Stomach smooth muscle (tissue), 2 donors: ENCODE measurements around the gene RIMBP2.

Experiments used
- H3K27ac ChIP-seq: one replicate; pipeline ENCODE4 v1.7.0; 2013; ENCODE audit warnings: mild to moderate bottlenecking, low read length, inconsistent platforms
- H3K27me3 ChIP-seq, 2 donors: one replicate each; pipeline ENCODE4 v1.7.0; 2013; ENCODE audit warnings: low read length in 2 of 2; ENCODE audit not compliant: insufficient read depth in 2 of 2, control insufficient read depth in 1 of 2
- H3K36me3 ChIP-seq, 2 donors: one replicate each; pipeline ENCODE4 v1.7.0; 2013; ENCODE audit warnings: low read length in 2 of 2; ENCODE audit not compliant: control insufficient read depth in 2 of 2, insufficient read depth in 2 of 2
- H3K4me1 ChIP-seq: one replicate; pipeline ENCODE4 v1.7.0; 2013; ENCODE audit warnings: low read length; ENCODE audit not compliant: control insufficient read depth, insufficient read depth
- H3K4me3 ChIP-seq, 2 donors: one replicate each; pipeline ENCODE4 v1.7.0; 2013; ENCODE audit warnings: low read length in 2 of 2
- H3K9ac ChIP-seq, 2 donors: one replicate each; pipeline ENCODE4 v1.7.0; 2013; ENCODE audit warnings: low read length in 2 of 2, mild to moderate bottlenecking in 1 of 2
- H3K9me3 ChIP-seq, 2 donors: one replicate each; pipeline ENCODE4 v1.7.0; 2013; ENCODE audit warnings: low read length in 2 of 2; ENCODE audit not compliant: control insufficient read depth in 2 of 2
- donor health status: healthy.
- donor health status: Pancreatic carcinoma.

RIMBP2 gene

GRCh38 chr12:130456375-130457199, 259.5 kb downstream of the RIMBP2 start:
- Histone ChIP-seq H3K27me3 (no peaks in the 10 kb centered on the region), H3K4me1 (no peaks in the 10 kb centered on the region), H3K27ac (no peak overlapping the region), H3K4me3 (no peak overlapping the region), H3K9me3 (no peaks in the 10 kb centered on the region), H3K36me3 (no peaks in the 10 kb centered on the region), H3K9ac (no peak overlapping the region)

- no peaks in the 10 kb centered on the region for H3K4me1 ChIP-seq
- no peak overlapping the region for H3K4me3 ChIP-seq
- no peaks in the 10 kb centered on the region for H3K36me3 ChIP-seq
- no peaks in the 10 kb centered on the region for H3K27me3 ChIP-seq
- H3K9ac ChIP-seq, result no peak overlapping the region
- no peaks in the 10 kb centered on the region for H3K9me3 ChIP-seq
- H3K27ac ChIP-seq, result no peak overlapping the region
Measured at GRCh38 chr12:130455161-130455560, 260.9 kb downstream of the RIMBP2 start.

DNA sequence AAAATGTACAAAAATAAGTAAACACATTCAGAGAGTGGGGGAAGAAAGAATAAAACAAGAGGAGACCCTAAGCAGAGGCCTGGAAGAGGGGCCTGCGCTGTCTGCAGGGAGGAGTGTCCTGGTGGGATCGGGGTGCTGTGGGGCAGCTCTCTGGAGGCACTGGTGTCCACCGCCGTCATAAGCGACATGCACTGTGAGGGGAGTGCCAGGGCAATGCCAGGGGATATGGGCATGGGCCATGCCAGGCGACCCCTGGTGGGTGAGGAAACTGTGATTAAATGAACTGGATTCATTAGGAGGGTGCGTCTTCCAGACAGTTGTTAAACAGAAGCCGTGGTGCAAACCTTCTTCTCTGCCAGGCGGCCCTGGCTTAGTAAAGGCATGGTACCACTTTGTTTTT, 261.8 kb downstream of the RIMBP2 start:
- H3K27me3 ChIP-seq, result no peaks in the 10 kb centered on the region
- H3K4me3 ChIP-seq, result no peak overlapping the region
- H3K36me3 ChIP-seq, result no peaks in the 10 kb centered on the region
- no peaks in the 10 kb centered on the region for H3K9me3 ChIP-seq
- no peaks in the 10 kb centered on the region for H3K4me1 ChIP-seq
- no peak overlapping the region for H3K27ac ChIP-seq
- no peak overlapping the region for H3K9ac ChIP-seq

- H3K4me1 ChIP-seq, result no peaks in the 10 kb centered on the region
- no peaks in the 10 kb centered on the region for H3K27me3 ChIP-seq
- H3K9ac ChIP-seq, result no peak overlapping the region
- H3K4me3 ChIP-seq, result no peak overlapping the region
- no peak overlapping the region for H3K27ac ChIP-seq
- H3K36me3 ChIP-seq, result no peaks in the 10 kb centered on the region
- H3K9me3 ChIP-seq, result no peaks in the 10 kb centered on the region
Measured at GRCh38 chr12:130452546-130452945, 263.6 kb downstream of the RIMBP2 start.

GRCh38 chr12:130451001-130451930, 264.8 kb downstream of the RIMBP2 start:
- no peak overlapping the region for H3K4me3 ChIP-seq
- no peaks in the 10 kb centered on the region for H3K27me3 ChIP-seq
- H3K27ac ChIP-seq, result no peak overlapping the region
- H3K9me3 ChIP-seq, result no peaks in the 10 kb centered on the region
- no peak overlapping the region for H3K9ac ChIP-seq
- no peaks in the 10 kb centered on the region for H3K36me3 ChIP-seq
- H3K4me1 ChIP-seq, result no peaks in the 10 kb centered on the region

DNA sequence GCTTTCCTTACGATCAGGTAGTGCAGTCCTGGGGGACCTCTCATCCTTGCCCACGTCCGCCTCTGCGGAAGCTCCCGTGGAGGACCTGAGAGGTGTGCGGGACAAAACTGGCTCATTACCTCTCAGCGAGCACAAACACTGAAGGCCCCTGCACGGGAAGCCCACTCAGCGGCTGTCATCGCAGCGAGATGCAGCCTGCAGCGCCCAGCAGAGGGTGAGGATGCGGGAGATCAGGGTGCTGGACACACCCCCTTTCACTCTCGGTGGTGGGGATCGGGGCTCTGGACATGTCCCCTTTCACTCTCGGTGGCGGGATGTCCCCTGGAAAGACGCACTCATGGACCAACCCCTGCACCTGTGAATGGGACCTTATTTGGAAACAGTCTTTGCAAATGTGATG, 266.8 kb downstream of the RIMBP2 start:
- no peaks in the 10 kb centered on the region for H3K4me1 ChIP-seq
- no peaks in the 10 kb centered on the region for H3K36me3 ChIP-seq
- no peaks in the 10 kb centered on the region for H3K9me3 ChIP-seq
- no peak overlapping the region for H3K9ac ChIP-seq
- no peak overlapping the region for H3K27ac ChIP-seq
- H3K4me3 ChIP-seq, result no peak overlapping the region
- no peaks in the 10 kb centered on the region for H3K27me3 ChIP-seq

DNA sequence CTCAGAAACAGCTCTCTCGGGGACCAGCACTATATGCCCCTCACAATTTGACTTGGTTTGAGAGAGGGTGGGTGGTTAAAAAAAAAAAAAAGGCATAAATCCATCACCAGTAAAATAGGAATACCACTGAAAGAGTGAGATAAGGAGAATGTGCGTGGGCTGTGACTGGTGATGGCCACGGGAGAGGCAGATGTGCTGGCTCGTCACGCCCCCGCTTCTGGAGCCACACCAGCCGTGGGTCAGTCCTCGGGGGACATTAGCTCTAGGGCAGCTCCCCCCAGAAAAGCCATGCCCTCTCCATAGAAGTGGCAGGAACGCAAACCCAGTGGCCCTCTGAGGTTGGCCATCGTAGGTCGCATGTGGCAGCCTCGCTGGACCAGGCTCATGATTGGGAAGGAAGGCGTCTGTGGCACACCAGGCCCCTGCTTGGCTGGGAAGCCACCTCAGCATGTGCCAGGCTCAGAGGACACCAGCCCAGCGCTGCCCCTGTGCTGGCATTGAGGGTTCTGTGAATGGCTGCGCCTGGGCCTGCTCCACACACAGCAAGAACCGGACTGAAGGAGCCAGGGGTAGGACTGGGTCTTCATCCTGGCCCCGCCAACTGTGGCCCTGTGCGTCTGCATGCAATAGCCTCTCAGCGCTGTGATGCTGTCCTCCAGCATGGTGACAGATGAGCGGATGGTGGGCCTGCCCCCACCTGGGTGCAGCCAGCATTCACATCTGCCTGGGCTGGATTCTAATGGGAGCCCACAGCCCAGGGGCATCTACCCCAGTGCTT, 267.9 kb downstream of the RIMBP2 start:
- Histone ChIP-seq H3K27me3 (no peaks in the 10 kb centered on the region), H3K27ac (no peak overlapping the region)

DNA sequence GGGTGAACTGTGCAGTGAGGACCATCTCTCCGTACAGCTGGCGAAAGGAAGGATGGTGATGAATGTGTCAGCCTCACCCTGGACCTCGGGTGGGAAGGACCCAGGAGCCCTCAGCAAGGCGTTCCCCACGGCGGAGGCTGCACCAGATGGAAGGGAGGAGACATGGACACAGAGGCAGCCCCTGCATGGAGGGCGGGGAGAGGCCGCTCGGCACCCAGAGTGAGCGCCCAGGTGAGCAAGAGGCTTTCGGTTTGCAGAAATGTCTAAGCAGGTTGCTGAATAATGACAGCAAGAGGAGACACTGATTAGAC, 268.5 kb downstream of the RIMBP2 start:
- no peaks in the 10 kb centered on the region for H3K36me3 ChIP-seq
- H3K9me3 ChIP-seq, result no peaks in the 10 kb centered on the region
- H3K27ac ChIP-seq, result no peak overlapping the region
- H3K27me3 ChIP-seq, result no peaks in the 10 kb centered on the region
- no peak overlapping the region for H3K9ac ChIP-seq
- H3K4me3 ChIP-seq, result no peak overlapping the region
- H3K4me1 ChIP-seq, result no peaks in the 10 kb centered on the region

More for the DNA sequence above, 267.9 kb downstream of the RIMBP2 start:
- H3K9me3 ChIP-seq, result no peaks in the 10 kb centered on the region
- H3K9ac ChIP-seq, result no peak overlapping the region
- H3K4me1 ChIP-seq, result no peaks in the 10 kb centered on the region
- no peak overlapping the region for H3K4me3 ChIP-seq
- H3K36me3 ChIP-seq, result no peaks in the 10 kb centered on the region

DNA sequence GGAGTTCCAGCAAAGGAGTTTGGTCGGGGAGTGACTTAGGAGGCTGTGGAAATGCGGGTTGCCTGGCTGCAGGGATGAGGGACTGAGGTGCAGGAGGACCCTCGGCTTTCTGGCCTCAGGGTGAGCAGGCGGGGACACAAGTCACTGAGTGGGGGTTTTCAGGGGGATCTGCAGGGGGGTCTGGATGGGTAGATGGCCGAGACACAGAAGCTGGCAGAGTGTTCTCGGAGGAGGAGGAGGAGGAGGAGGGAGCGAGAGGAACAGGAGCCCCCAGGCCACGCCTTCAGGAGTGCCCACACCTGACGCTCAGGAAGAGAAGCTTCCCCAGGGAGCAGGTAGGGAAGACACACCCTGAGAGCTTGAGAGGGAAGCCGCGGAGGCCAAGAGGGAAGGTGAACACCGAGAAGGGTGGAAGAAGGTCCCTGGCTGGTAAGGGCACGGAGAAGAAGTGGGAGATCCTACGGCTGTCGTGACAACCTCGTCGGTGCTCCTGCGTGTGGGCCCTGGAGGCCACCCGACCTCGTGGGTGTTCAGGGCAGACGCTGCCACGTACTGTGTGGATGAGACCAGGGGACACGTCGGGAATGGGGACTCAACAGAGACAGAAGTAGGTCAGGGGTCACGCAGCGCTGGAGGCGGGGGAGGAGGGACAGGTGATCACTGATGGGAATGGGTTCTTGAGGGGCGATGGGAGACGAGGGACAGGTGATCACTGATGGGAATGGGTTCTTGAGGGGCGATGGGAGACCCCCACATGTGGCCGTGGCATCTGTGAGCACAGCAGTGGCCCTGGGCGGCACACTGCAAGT, 269.0 kb downstream of the RIMBP2 start:
- Histone ChIP-seq H3K27me3 (no peaks in the 10 kb centered on the region), H3K27ac (no peak overlapping the region), H3K36me3 (no peaks in the 10 kb centered on the region), H3K4me3 (no peak overlapping the region), H3K4me1 (no peaks in the 10 kb centered on the region), H3K9me3 (no peaks in the 10 kb centered on the region), H3K9ac (no peak overlapping the region)

GRCh38 chr12:130444986-130445385, 271.1 kb downstream of the RIMBP2 start:
- no peak overlapping the region for H3K27ac ChIP-seq
- H3K9me3 ChIP-seq, result peaks cover 0 to 3% of the 10 kb centered on the region in 2 donors
- no peak overlapping the region for H3K4me3 ChIP-seq
- H3K9ac ChIP-seq, result no peak overlapping the region
- no peaks in the 10 kb centered on the region for H3K27me3 ChIP-seq
- H3K4me1 ChIP-seq, result no peaks in the 10 kb centered on the region
- H3K36me3 ChIP-seq, result no peaks in the 10 kb centered on the region
